H1 (cell line): ENCODE measurements around the gene CALD1. TPM values are rescaled to one million over a fixed set of nuclear protein-coding genes. Genes with fewer than 3 reads are reported as not detected.

Experiments
- CHD7 ChIP-seq: fragments of 300-600 bp; sonication (generic); IDR thresholded peaks from 2 replicates; pipeline ENCODE4 v1.7.1; 2012; ENCODE audit warnings: low read length, moderate library complexity, mild to moderate bottlenecking, inconsistent platforms; ENCODE audit not compliant: insufficient replicate concordance
- PHF8 ChIP-seq: fragments of 200-600 bp; sonication (generic); conservative IDR thresholded peaks from 2 replicates; pipeline ENCODE4 v1.7.1; 2012; ENCODE audit warnings: low read depth, mild to moderate bottlenecking, inconsistent platforms, low read length, moderate library complexity
- POLR2AphosphoS5 ChIP-seq: IDR thresholded peaks from 2 replicates; pipeline ENCODE4 v1.6.1; 2011; ENCODE audit warnings: low read depth, low read length
- ZNF274 ChIP-seq: IDR thresholded peaks from 2 replicates; pipeline ENCODE4 v1.7.0; 2012; ENCODE audit warnings: low read length, borderline replicate concordance; ENCODE audit errors: extremely low read depth
- polyA plus RNA-seq, 7 experiments: library from polyadenylated mRNA; depleted of rRNA in 3 of 7; stranded (reverse) in 5 of 7; unstranded in 2 of 7; fragments of >200 nt in 5 of 7; fragments of 200-250 nt in 2 of 7; gene quantifications; 1 replicate in 5 of 7; 2 replicates in 1 of 7; 4 replicates in 1 of 7; pipeline versions ENCODE4 v1.2.1 to v1.2.3, GENCODE V29; 2011 to 2013; ENCODE audit warnings: missing spikeins in 2 of 7, mixed read lengths in 2 of 7
- total RNA-seq: library from RNA; stranded (reverse); fragmentation: NEBNext Ultra II Directional; extraction: Animal tissue kit (Norgen Biotek cat#: 25700); gene quantifications from 2 replicates; pipeline ENCODE4 v1.2.1, GENCODE V29; 2021

The CALD1 gene
- total and polyA plus RNA-seq, 2 of the 8 experiments (the other 6 are each of a cell fraction or from before 2014, with no cell fraction given): 34.3 to 177 TPM

DNA sequence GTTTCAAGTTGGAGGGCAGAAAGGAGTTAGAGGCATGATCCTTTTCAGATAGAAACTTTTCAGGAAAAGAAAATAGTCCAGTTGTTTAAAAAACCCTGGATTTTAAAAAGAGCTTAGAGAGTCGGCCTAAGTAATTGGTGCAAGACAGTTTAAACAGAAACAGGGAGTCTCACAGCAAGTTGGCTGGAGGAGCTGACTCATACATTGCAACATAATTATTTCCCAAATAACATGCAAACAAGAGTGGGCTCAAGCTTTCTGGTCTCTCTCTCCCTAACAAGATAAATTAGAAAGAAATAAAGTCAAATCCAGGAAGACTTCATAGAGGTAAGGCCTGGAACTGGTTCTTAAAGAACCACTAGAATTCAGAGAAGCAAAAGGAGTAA is 106.5 kb downstream of the CALD1 start (continued):
- TF ChIP-seq CHD7 (no peak), POLR2AphosphoS5 (no peak), PHF8 (no peak), ZNF274 (no peak)
